ENCODE results near the gene PCDH9.

The PCDH9 gene

GRCh38 chr13:66716538-66716937 lies 513.6 kb downstream of the PCDH9 start:
- DNase-seq = no peak

GRCh38 chr13:66714795-66715194 lies 515.3 kb downstream of the PCDH9 start:
- DNase-seq = no peak

- no peak for DNase-seq
Observed at GRCh38 chr13:66704110-66704509, 526.0 kb downstream of the PCDH9 start.

- no peak for DNase-seq
Observed at GRCh38 chr13:66703597-66703996, 526.5 kb downstream of the PCDH9 start.

GRCh38 chr13:66700117-66700601 lies 530.0 kb downstream of the PCDH9 start:
- DNase-seq = no peak

- no peak for DNase-seq
Observed at GRCh38 chr13:66693656-66694055, 536.5 kb downstream of the PCDH9 start.

GRCh38 chr13:66691149-66691548 lies 539.0 kb downstream of the PCDH9 start:
- DNase-seq = no peak

GRCh38 chr13:66689628-66690027 lies 540.5 kb downstream of the PCDH9 start:
- DNase-seq = no peak

GRCh38 chr13:66689037-66689619 lies 541.0 kb downstream of the PCDH9 start:
- no peak for DNase-seq

- DNase-seq = no peak
Observed at GRCh38 chr13:66681403-66681802, 548.7 kb downstream of the PCDH9 start.

GRCh38 chr13:66680031-66680430 lies 550.1 kb downstream of the PCDH9 start:
- no peak for DNase-seq

- no peak for DNase-seq
Observed at GRCh38 chr13:66675620-66676019, 554.5 kb downstream of the PCDH9 start.

- DNase-seq = no peak
Observed at GRCh38 chr13:66673401-66673800, 556.7 kb downstream of the PCDH9 start.

- DNase-seq = no peak
Observed at GRCh38 chr13:66665991-66666390, 564.1 kb downstream of the PCDH9 start.

GRCh38 chr13:66663711-66664110 lies 566.4 kb downstream of the PCDH9 start:
- no peak for DNase-seq

- DNase-seq = no peak
Observed at GRCh38 chr13:66663206-66663605, 566.9 kb downstream of the PCDH9 start.

GRCh38 chr13:66661336-66661735 lies 568.8 kb downstream of the PCDH9 start:
- DNase-seq = no peak

- DNase-seq = no peak
Observed at GRCh38 chr13:66660468-66660813, 569.7 kb downstream of the PCDH9 start.

GRCh38 chr13:66659701-66660467 lies 570.3 kb downstream of the PCDH9 start:
- no peak for DNase-seq

- no peak for DNase-seq
Observed at GRCh38 chr13:66659286-66659685, 570.9 kb downstream of the PCDH9 start.

GRCh38 chr13:66657165-66657881 lies 572.8 kb downstream of the PCDH9 start:
- no peak for DNase-seq

GRCh38 chr13:66655847-66656454 lies 574.2 kb downstream of the PCDH9 start:
- no peak for DNase-seq

- DNase-seq = no peak
Observed at GRCh38 chr13:66644855-66645460, 585.2 kb downstream of the PCDH9 start.
